ENCODE results near the gene FOXA1.

The FOXA1 gene

DNA sequence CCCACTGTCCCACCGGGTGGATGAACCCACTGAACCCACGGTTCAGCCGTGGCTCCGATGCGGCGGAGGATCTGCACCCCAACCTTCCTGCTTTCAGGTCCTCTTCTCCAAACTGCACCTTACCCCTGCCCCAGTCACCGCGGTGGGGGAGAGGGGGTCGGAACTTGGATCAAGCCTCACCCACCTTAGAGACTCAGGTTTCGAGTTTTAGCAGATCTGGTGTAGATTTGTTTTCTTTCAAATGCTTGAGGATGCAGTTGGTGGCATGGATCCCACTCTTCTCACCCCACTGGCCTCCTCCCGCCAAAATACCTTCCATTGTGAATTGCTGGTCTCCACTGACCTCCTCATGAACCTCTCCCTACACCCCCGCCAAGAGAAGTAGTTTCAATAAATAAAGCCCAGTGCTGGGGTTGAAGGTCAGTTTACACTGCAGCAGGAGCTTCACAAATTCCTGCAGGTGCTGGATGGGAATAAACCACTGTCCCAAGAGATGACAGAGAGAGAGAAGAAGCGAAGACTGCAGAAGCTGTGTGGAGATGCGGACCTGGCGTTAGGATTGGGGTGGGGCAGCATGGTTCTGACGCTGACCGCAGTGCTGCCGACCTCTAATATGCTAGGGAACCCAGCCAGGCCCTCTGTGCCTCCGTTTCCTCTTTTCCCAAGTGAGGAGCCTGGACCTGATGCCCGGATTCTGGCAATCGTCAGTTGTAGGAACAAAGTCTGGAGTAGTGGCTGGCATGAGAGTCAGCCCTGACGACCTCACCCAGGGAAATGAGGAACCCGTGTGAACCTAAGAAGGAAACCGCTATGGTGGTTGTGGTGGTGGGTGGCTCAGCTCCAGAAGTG, 7.8 kb upstream of the FOXA1 start:
- DNase-seq (ENCODE audit: low read depth): no peak

DNA sequence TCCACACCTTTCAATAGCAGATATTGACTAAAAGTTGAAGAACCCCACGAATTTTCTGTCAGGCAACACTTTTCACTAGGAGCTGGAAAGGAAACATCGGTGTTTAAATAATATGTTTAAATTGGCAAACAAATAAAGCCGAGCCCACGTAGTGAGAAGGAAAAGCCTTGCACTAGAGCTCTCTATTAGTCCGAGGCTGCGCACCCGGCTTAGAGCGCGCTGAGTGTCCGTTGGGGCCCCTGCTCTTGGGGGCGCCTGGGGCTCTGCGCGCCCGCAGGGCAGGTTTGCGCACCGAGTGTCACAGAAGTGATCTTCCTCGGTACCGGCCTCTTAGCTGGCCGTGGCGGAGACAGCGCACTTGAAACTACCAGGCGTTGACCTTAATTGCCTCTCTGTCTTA, 6.8 kb upstream of the FOXA1 start:
- no peak for DNase-seq (ENCODE audit: low read depth)

DNA sequence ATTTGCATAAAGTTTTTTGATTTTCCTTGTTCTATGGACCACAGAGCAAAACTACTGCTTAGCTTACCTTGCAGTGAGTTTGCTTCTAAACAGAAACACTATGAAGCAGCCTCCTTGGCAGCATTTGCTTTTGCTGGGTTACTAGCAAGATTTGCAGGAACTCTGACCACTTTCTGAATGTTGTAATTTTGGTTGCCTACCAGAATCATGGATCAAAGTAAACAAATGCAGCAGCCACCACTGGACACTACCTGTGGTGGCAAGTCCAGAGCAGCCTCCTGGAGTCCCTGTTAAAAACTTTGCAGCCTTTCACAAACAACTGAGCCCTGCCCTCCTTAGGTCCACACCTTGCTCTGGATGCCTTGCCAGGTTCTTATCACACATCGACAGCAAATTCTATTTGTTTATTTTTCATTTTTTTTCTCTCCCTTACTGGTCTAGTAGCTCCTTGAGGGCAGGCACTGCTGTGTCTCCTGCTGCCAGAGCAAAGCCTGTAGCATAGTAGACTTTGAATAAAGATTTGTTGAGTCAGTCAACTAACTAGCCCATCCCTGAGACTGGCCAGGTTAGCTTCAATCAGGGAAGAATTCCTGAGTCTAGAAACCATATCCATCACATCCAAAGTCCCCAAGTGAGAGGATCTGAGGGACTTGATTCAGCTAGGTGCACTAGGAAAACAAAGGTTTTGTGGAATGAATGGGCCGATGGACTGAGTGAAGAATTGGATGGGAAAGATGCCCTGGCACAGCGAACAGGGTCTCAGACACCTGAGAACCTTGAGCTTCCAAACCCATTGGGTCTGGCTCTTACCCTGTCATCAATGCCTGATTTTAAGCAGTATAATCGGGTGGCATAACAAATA, 6.1 kb upstream of the FOXA1 start:
- DNase-seq (ENCODE audit: low read depth): no peak

DNA sequence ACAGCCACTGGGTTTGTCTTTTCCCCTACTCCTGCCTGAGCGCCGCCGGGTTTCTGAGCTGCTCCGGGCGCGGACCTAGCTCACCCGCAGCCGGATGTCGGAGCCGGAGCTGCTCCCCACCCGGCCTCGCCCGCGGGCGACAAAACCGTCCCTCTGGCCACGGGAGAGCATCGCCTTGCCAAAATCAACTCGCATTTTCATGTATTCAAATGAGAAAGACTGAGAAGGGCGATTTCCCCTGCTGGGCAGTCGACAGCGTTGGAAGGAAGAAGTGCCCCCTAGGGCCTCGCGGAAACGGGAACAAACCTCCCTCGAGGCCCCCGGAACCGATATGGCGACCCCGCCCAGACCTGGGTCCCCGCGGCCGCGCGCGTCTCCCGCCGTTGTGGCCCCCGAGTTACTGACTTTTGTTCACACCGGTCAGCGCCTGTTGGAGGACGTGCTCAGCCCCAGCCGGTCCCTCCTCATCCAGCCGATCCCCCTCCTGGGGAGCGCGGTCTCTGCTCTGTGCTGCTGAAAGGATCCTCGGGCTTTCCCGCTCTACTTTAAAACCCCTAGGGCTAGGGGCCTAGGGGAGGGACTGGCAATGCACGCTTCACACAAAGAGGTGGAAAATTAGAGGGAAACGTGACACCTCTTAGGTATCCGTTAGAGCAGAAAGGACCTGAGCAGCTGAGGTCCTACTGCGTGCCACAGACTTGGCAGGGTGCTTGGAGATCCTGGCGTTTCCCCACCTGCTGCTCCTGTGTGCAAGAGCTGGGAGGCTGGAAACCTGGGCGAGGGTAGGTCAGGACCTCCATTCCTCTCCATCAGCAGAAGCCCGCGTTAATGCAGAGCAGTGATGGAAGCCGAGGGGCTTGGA, 4.7 kb upstream of the FOXA1 start:
- peak; percentile 22 for DNase-seq (ENCODE audit: low read depth)

DNA sequence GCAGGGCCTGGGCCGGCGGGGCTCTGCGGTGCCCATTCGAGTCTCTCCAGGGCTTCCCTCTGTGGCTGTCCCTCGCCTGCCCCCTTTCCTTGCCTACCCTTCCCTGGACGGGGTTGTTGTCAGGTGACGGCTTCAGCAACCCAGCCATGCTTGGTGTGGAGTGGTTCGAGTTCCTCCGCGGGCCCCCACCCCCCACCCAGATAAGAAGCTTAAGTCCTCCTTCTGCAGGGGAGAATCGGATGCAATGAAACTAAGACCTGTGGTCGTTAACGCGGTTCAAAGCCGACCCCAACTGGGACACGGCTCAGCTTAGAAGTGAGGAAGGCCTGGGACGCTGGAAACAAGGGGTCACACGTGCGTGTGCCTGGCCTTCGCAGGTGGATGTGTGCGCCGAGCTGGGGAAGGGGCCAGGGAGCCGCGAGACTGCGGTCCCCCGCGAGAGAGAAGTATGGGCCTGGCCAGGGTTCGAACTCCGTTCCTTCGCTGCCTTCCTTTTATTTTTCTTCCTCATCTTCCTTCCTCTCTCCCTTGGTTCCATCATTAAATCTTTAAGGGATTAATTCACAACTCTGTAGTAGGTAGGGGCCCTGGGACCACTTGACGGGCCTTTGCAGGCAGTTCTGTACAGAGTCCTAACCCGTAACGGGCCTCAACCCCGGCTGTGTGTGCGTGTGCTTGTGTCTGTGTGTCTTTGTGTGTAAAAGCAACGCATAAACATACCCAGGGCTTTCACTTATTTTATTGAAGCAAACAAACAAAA, 3.9 kb upstream of the FOXA1 start:
- DNase-seq (ENCODE audit: low read depth): no peak

DNA sequence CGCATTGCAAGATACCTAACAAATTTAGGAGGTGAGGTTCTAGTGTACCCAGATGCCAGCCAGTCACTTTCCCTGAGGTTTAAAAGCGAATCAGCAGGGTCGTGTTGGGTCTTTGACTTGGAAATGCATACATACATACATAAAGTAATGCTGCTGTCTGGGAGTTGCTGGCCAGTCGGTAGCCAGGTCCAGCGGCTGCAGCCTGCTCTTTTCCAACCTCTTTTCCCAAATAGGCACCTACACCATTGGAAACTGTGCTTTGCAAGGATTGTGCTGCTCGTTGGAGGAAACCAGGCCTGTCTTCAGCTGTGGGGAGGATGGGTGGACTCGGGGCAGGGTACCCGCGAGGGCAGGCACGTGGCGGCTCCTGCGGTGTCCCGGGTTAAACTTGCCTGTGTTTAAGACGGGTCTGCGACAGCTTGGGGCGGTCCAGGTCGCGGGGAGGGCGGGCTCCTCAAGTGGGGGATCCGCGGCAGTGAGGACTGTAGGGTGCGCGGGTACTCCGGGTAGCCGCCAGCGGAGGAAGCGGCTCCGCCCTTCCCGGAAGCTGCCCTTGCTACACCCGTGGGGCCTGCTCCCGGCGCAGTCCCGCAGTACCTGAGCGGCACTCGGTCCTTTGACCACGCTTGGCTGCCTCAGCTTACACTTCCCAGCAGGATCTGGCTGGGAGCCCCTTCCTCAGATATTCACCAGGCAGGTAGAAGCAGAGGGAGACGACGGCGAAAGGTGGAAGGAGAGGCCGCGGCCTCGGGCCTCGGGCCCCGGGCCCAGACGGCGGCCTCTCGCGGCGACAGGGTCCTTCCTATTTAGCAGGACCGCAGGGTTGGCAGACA, 3.1 kb upstream of the FOXA1 start:
- no peak for DNase-seq (ENCODE audit: low read depth)

DNA sequence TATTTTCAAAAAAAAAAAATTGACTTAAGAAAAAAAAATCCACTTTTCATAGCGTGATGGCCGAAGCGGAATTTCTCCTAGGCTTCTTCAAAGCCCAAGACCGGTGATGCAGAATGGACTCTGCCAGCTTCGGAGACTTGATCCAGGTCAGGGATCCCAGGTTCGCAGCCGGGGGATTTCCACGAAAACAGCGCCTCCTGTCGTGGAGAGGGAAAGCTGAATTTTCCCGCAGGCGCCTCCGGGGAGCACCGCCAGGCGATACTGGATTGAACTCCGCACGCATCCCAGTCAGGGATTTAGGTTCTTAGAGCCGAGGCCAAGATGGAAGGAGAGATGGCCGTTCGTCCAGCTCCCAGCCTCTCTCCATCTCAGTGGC, 2.5 kb upstream of the FOXA1 start:
- DNase-seq (ENCODE audit: low read depth): no peak

DNA sequence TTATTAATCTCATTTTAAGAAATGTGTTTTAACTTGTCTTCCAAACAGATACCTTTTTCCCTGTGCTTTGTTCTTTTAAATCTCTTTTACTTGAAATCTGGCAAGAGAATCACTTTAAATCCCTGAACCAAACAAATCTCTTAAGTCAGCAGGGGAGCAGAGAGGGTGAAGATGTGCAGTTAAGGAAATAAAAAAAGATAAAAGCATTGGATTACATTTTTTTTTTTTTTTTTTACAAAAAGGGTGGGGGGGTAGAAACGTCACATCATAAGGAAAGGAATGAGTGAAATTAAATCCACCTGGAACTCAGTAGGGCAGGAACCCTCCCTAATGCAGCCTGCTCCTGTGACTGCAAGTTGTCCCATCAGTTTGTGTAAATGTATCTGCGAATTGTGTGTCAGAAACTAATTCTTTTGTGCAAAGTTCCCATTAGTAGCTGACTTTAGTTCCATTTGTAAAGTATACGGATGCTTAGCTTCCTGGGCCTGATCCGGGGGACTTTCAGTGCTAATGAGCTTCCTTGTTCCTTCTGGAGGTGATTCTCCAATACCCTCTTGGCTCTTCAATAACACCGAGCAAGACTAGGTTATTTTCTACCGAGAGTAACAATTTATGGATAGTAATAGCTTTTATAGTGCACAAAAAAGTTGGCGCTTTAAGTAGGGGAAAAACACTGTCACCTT, 1.9 kb upstream of the FOXA1 start:
- no peak for DNase-seq (ENCODE audit: low read depth)

DNA sequence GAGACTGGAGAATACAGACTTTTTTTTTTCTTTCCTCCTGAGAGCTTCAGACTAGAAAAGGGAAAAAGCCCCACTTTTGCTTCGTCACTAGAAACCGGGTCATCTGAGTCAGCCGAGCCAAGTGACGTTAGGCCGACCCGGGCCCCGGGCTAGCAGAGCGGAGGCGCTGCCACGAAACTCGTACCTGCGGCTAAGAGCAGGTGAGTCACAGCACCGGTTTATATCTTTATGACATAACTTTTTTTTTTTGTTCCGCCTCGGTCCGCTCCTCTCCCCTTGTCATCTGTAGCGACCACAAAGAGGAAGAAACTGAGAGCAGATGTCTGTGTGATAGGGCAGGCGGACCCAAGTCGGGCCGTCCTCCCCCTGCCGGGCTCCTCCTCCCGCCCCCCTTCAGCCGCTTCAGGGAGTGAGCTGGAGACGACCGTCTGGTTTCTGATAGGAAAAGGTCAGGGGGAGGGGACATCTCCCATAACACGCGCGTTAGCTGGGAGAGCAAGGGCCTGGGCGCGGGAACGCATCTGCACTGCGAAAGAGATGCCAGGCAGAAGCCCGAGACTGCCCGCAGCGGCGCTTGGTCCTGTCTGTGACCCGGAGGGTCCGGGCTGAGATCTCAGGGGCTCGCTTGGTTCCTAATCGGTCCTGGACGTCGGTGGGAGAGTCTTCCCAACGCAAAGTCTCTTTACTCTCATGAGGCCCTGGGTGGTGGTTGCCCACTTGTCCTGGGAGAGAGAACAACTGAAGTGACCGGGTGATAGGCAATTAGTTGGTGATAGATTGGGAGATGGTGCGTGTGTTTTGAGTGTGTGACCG, 966 bp upstream of the FOXA1 start:
- DNase-seq (ENCODE audit: low read depth): peak; percentile 16

DNA sequence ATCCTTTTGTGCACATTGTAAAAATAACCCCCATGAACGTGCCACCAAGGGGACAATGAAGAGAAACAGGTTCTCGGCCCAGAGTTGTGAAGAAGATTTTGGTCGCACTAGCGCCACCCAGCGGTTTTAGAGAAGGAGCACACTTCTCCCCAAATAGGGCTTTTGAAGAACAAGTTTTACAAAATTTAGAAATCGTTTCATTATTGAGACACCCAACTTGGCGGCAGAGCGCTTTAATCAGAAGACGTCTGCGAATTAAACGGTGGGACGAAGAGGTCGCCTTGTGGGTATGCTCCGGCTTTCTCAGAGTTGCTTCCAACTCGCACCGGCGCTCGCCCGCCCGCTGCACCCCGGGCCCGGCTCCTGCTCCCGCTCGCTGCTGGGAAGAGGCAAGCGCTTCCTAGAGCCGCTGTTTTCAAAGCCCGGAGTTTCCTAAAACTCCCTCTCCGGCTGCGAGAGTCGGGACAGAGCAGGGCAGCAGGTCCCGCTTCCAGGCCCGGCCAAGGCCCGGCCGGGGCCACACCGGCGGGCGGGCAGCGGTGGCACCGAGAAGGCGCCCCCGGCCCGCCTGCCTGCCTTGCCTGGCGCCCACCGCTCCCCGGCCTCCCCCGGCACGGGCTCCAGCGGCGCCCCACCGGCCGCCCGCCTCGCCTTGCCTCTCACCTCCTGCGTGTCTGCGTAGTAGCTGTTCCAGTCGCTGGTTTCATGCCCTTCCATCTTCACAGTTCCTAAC, 645 bp downstream of the FOXA1 start:
- peak; percentile 76 for DNase-seq (ENCODE audit: low read depth)

DNA sequence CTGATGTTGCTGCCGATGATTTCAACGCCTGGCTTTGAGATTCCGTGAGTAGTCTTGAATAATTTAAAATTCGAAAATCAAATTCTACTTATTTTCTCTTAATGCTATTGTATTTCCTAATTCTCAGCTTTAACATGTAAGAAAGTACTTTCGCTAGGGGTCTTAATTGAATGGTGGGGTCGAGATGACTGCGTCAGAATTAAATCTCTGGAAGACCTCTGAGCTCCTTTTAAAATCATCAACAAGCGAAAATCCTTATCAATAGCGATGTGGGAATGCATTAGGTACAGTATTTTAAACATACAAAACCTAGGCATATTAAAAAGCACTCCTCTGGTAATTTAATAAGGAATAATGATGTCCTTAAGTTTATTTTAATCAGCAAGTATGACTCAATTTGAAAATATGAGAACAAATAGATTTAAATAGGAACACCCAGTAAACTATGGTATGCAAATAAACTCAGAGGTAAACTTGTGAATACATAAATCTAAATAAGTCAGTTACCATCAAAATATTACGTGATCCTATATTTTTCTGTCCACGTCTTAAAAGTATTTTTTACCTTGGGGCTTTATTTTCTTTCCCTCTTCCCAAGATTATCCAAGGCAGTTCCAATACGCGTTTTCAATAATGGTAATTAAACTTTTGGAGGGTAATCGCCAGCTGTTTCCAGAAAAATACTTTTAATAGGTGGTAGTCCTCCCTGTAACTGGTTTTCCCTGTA, 1.4 kb downstream of the FOXA1 start:
- DNase-seq (ENCODE audit: low read depth): no peak

DNA sequence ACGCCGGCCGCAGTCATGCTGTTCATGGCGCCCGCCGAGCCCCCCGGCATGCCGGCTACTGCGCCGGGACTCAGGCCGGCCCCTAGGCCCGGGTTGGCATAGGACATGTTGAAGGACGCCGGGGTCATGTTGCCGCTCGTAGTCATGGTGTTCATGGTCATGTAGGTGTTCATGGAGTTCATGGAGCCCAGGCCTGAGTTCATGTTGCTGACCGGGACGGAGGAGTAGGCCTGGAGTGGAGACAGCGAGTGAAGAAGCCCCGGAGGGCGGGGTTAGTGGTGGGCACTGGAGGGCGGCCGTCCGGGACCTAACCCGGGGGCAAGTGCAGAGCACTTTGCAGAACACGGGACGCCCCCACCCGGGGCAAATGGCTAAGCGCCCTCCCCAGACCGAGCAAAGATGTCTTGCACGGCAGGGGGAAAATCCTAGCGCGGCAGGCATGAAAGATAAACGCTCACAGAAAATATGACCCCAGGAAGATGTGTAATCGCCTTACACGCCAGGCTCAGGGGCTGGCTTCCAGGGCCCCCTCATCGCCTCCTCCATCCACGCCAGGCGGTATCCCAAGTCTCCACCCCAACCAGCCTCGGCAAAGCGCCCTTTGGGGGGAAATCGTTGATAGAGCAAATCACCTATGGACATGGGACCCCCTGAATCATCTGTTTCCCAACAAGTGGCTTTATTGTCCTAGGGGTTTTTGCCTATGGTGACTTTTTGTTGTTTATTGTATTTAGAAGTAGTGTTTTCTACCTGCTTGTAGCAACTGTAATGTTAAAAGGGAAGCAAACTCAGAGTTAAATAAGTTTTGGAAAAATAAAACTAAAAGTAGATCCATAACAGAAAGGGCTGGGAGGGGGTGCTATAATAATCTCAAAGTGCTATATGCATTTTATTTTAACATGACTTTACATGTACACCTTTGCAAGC, 2.3 kb downstream of the FOXA1 start:
- DNase-seq (ENCODE audit: low read depth): no peak

DNA sequence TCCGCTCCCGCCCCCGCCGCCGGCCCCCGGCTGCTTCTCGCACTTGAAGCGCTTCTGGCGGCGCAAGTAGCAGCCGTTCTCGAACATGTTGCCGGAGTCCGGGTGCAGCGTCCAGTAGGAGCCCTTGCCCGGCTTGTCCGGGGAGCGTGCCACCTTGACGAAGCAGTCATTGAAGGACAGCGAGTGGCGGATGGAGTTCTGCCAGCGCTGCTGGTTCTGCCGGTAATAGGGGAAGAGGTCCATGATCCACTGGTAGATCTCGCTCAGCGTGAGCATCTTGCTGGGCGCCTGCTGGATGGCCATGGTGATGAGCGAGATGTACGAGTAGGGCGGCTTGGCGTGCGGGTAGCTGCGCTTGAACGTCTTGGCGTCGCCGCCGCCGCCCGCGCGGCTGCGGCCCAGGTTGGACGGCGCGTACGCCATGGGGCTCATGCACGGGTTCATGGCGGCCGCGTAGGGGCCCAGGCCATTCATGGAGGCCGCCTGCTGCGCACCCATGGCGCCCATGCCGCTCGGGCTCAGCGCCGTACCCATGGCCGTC, 3.0 kb downstream of the FOXA1 start:
- no peak for DNase-seq (ENCODE audit: low read depth)

DNA sequence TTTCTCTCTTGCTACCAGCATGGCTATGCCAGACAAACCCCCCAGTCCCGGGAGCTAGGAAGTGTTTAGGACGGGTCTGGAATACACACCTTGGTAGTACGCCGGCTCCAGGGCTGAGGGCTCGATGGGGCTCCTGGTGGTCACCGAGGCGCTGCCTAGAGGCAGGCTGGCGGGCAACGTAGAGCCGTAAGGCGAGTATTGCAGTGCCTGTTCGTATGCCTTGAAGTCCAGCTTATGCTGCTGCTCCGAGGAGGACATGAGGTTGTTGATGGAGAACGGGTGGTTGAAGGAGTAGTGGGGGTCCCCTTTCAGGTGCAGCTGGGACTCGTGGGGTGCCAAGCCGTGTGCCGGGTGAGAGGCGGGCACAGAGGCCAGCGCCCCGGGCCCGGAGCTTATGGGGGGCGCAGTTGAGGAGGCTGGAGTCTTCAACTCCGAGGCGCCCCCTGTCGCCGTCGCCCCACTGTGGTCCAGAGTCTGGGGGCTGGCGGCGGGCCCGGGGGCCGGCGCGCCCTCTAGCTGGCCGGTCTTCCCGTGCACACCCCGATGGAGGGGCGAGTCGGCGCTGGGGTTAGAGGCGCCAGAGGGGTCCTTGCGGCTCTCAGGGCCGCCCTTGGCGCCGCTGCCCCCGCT, 3.6 kb downstream of the FOXA1 start:
- DNase-seq (ENCODE audit: low read depth): no peak

DNA sequence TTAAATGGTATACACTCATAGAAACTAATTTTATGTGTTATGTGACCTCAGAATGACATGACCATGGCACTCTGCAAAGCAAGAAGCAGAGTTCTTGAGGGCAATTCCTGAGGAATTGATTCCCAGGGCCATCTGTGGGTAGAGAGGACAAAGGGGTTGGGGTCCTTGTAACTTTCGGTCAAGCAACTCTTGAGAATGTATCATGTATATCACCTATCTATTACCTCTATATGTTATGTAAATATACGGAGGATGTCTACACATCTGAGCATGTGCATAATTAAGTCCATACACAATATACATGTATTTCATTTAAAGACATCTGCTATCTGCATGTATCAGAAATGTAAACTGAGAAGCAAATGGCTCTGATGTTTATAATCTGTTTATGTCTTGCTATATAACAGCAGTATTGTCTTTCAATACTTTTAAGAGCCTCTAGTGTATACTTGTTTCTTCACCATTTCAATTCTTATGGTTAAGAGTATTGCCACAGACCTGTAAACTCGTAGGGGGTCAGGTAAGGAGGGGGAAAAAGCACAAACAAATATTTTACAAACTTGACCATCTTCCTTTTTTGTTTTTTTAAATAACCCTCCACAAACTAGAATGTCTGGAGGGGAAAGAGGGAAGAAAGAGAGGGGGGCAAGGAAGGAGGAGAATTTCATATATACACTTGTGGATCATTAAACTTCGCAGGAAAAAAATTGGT, 4.5 kb downstream of the FOXA1 start:
- no peak for DNase-seq (ENCODE audit: low read depth)

Data from EH (cell line).